GM19452 (cell line): Measurements from ENCODE around the gene PARD3.

Experiments used
- ATAC-seq: cut with Tn5 transposase; IDR thresholded peaks from one replicate; pipeline ENCODE4 v1.9.1; 2021; ENCODE audit not compliant: unreplicated experiment

The PARD3 gene

DNA sequence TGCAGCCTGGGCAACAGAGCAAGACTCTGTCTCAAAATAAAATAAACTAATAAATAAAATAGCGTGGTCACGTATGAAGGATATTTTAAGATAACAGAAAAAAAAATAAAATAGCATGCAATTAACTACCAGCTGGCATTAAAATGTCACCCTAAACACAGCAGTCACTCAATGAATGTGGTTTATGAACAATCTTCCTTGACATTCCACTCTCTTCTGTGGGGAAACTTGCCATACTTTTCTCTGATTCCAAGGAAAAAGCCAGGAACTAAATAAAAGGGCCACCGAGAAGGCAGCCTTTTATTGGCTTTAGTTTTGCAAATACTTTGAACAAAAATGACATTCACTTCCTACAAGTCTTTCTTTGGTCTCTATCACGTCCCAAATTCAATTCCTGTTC is 266.6 kb downstream of the PARD3 start:
- no peak for ATAC-seq

DNA sequence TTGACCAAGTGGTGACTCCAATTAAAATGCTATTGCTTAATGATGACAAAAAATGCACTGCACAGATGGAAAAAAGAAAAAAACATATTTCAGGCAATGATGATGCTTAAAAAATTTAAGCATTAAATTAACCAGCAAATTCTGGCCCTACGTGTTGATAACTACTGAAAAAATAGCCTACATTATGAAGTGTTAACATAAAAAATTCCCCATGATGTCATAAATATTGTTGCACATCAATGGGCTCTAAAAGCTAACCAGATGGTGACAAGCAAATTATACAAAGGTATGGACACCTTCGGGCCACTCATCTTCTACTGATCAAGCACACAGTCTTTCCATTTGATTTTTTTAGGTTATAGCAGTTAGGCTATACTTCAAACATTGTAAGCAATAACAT is 267.4 kb downstream of the PARD3 start:
- no peak for ATAC-seq

DNA sequence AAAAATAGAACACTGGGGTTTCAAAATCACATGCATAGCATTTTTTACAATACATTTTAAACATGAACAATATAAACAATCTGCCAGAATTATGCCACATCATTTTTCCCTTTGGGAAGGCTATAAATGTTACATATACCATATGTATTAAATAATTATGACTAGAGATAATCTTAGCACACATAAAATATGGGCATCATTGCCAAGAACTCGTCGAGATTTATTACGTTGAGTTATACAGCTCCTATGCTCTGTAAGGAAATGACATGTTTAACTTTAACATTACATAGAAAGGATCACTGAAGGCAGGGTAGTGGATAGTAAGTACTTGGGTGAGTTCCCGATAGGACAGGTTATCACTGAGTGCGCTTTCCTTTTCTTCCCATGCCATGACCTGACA is 267.8 kb downstream of the PARD3 start:
- no peak for ATAC-seq

DNA sequence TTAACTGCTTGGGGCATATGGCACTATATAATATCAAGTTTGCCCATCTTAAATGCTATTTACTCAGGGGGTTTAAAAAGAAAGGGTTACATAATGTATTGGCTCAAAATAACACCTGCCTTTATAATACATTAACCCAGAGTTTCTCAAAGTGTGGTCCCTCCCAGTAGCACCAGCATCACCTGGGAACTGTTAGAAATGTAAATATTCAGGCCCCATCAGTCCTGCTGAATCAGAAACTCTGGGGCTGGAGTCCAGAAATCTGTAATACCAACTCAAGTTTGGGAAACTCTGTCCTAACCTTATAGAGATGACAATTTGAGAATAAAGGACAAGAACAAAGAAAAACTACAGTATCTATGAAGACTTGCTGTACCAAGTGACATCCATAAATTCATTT is 270.7 kb downstream of the PARD3 start:
- ATAC-seq, result no peak

DNA sequence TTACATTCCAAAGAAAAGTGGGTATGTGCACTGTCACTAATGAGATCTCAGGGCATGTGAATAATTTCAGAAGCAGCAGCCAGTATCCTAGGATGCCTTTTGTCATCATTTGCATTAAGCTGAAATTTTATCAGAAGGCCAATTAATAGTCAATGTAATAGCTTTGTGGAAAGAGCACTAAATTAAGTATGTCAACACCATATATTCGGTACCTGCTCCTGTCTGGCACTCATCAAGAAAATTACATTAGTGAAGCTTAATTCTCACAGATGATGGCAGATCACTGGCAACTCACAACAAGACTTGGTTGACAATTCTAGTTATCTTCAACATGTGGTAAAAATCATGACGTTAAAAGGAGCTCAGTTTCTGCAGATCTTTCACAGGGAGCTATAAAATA is 271.4 kb downstream of the PARD3 start:
- ATAC-seq, result no peak

DNA sequence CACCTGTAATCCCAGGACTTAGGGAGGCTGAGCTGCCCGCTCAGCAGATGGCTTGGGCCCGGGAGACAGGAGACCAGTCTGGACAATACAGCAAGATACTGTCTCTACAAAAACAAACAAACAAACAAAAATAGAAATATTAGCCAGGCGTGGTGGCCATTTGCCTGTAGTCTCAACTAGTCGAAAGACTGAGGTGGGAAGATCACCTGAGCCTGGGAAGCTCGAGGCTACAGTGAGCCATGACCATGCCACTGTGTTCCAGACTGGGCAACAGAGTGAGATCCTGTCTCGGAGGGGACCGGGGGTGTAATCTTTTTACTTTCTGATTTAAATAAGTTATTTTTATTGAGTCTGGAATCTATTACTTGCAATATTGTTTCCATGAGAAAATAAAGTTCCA is 274.6 kb downstream of the PARD3 start:
- ATAC-seq, result no peak

DNA sequence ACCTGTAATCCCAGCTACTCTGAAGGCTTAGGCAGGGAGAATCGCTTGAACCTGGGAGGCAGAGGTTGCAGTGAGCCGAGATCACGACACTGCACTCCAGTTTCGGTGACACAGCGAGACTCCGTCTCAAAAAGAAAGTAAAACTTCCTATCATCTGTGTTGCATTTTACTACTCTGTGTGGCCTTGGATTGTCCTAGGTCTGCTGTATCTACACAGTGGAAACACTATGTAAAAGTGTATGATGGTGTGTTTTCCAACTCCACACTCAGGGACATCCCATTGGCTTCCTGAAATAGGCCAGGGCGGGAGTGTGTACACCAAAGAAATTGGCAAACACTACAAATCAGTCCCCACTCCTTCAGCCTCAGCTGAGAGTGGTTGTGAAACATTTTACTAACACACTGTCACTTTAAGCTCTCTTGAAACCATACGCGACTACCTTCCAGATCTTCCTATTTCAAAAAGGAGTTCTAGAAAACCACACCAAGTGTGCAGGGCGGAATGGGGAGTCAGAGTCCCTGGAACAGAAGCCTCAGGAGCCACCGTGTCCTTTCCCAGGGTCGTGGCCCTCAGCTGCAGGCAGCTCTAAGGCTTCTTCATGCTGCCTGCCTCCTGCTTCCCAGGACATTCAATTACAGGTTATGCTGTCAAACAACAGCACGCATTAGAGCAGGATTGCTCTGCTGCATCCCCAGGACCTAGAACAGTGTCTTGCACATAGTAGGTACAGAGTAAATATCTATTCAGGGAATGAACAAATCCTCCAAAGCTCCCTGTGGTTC is 275.4 kb downstream of the PARD3 start:
- no peak for ATAC-seq

DNA sequence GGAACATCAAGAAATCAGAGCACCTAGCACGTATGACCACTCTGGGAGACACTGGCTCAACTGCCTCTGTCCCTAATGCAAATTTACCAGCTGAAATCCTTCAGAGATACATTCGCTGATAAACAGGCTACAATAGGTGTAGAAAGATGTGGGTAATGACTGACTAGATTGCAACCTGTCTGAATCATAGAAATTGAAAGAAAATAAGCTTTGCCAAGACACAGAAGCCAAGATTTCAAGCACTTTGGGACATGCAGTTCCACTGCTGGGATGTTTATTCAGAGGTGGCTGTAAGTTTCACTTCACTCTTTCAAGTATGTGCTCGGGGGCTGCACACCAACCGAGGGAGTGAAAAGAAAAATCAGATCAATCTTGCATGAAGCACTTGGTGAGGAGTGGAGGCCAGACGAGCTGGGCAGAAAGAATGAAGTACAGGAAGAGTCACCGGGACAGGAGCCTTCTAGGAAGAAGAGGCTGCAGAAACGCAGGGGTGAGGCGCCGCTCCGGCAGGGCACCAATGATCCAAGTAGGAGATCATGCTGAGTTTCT is 276.7 kb downstream of the PARD3 start:
- ATAC-seq, result peak; percentile 33

DNA sequence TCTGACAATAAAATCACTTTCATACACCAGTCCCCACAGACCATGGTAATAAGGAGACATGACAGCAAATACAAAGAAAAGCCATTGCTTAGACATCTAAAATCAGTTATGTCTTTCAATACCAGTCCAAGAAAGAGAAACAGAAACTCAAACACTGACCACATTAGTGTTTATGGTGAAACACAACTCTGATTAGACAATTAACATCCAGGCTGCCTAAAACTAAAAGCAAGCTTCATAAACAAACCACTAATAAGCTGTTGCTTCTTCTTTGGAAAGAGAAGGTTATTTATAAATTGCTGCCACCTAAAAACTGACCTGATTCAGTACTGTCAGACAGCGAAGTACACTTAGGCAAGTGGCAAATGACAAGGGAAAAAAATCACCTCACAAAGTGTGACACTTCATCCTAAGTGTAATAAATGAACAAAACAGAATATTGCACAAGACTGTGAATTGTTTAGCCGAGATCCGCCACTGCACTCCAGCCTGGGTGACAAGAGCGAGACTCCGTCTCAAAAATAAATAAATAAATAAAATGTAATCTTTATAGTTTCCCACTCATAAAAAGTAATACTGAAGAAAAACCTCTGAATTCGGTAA is 277.4 kb downstream of the PARD3 start:
- ATAC-seq, result peak; percentile 81

DNA sequence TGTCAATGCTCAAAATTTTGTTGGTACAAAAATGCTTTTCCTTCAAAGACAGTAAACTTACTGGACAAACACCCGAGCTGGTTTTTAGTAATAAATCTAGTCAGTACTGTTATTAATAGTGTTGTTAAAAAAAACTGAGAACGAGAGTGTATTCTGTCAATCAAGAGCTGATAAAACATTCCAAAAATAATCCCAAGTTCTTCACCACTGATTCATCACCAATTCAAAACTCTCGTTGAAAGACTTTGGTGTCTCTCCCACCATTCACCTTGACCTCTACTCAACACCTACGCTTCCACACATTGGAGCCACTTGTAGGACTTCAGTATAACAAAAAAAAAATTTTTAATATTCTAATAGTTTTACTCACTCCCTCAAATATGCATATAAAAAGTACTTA is 279.2 kb downstream of the PARD3 start:
- no peak for ATAC-seq

DNA sequence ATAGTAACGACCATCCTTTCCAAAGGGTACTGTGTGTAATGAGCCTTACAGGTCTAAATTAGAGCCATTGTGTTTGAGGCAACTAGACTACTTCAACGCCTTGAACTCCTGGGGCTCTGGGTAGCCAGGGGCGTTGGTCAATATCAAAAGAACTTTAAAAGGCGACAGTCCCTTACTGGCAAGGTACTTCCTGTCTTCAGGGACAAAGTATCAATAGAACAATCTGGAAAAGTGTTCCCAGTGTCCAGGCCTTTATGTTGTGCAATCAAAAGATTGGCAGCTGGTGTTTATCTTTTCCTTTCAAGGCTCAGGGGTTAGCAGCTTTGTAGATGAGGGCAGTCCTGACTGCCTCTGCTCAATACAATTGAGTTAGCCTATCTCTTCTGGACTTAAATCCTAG is 284.3 kb downstream of the PARD3 start:
- ATAC-seq, result no peak

DNA sequence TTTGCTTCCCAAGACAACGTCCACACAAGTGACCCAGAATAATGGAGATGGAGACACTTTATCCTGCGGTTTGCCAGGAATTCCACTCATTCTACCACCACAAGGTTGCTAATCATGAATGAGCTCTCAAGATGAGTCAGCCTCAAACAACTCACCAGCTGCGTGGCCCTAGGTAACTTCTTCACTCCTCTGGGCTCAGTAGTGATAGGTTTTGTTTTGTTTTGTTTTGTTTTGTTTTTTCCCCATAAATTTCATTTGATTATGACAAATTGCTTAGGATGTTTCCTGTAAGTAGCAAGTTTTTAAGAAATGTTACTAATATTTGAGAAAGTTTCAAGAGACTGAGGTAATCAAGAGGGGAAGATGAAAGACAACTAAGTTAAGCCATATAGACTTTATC is 286.8 kb downstream of the PARD3 start:
- peak; percentile 60 for ATAC-seq

DNA sequence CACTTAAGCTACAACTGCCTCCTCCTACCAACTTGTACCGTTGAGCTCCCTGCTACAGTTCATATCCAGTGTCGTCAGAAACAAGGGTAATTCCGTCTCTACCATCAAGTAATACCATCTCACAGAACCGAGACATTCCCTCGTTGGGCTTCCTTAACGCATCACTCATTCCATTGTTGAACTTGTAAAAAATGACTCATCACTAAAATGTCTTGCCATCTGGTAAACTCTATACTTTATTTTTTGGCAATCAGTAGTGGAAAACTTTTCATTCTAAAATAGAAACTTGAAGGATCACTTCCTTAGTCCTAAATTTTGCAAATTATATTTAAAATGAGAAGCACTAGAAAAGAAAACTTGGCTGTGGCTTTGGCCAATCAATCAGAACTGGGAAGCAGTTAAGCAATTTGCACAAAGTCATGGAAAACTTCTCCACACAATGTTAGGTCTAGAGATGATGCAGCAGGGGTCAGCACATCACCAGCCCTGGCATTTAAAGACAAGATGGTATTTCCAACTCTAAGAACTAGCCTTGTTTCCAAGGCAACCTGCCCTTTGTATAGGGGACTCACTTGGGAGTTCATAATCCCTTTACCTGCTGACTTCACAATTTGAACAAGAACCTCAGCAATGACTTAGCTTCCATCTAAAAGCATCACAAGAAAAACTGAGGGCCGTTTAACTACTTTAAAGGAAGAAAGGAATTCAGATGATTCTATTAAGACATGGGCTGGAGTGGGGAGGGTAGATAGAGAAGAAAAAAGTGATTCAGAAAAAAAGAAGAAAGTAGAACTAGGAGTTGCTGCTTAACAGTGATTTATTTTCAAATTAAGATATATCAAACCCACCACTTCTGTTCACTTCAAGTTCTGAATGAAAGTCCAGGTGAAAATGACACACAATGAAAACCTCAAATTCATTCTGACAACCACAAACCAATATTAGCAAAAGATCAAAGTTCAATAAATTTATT is 288.1 kb downstream of the PARD3 start:
- ATAC-seq, result no peak

DNA sequence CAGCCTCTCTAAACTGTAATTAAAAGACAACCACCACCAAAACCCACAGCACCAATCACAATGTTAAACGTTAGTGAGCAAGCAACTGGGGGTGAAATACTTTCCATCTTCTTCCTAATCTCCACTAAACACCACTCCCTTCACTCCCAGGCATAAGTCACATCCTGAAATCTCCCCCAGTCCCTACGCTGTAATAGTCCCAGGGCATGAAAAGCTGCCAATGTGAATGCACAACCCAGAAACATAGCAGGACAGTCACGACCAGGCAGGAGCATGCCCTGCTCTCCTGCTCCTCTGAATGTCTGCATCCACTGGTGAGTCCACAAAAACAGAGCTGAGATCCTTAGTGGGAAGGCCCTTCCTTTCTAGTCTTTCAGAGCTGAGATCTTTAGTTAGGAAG is 288.9 kb downstream of the PARD3 start:
- no peak for ATAC-seq

DNA sequence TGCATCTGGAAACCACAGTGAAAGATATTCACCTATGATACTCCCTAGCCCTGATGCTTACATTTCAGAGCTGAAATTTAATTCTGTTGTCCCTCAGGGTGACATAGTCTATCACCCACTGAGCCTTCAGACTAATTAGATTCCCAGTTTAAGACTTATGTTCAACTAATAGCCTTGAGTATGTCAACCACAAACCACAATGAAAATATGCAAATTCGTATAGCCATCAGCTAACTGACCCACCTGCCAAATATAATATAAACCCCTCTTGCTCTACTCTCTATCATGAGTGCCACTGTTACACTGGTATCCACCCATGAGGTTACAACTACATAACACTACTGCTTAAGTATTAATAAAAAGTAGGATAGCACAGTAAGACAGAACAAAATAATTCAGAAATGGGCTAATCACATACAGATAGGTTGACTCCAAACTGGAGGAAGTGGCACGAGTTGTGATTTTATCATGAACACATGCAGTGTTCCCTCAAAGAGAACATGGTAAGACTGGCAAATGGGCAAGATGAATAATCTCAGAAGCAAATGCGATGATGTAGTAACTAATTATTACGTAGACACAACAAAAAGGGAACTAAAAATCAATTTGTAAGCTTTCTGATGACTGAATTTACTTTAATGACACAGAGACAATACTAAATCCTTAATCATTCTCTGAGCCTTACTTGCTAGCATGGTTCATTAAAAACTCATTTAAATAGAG is 290.6 kb downstream of the PARD3 start:
- ATAC-seq, result peak; percentile 55

DNA sequence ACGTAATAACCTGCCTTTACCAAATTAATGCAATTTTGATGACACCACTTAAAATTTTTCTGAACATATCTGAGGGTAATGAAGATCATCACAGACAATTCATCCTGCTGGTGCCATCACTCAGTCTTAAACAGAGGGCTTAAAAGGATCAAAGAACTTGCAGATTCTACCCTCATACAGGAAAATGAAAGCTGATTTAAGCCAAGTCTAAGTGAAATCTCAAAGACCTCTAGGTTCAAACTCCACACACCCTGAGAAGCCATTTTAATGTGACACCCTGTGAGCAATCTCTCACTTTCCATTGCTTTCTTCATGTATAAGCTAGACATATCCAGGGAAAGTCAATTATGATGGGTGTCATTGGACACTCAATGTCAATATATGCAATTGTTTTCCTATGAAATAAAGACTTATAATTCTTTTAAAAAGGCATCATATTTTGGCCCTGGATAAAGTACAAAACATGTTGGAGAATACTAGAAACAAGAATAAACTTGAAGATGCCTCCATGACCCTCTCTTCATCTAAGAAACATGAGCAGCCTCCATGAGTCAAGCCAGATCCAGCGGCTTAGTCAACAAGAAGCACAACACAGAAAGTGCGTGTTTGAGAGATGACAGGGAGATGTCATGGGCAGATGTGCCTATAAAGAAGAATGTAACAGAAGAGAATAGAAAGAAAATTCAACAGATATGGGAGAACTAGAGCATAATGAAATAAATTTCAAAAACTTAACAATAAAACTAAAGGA is 291.9 kb downstream of the PARD3 start:
- no peak for ATAC-seq

DNA sequence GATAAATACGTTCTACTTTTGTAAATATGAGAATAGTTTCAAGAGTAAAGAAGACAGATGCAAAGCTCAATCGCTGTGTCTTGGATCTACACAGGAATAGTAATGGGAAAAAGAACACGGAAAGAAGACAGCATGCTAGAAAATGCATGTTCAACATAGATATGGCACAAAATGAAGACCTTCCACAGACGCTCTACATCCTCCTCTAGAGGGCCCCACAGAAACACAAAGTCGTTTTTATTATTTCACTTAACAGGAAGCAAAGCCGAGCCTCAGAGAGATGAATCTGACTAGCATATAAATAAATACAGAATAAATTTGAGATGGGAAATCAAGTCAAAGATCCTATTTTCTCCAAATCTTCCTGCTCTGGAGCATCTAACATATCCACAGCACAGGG is 292.6 kb downstream of the PARD3 start:
- ATAC-seq, result peak; percentile 43

DNA sequence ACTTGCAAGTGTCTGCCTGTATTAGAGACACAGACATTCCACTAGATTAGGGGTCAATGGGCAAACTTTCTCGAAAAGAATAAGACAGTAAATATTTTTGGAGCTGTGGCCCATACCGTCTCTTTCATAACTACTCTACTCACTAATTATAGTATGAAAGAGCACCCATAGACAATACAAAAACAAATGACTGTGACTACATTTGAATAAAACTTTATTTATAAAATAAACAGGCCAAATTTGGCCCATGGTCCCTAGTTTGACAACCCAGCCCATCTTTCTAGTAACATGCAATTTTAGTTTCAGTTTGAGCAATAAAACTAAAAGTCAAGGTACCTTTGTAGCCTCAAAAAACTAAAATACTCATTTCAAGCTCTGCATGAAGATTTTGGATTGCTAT is 294.6 kb downstream of the PARD3 start:
- ATAC-seq, result no peak

DNA sequence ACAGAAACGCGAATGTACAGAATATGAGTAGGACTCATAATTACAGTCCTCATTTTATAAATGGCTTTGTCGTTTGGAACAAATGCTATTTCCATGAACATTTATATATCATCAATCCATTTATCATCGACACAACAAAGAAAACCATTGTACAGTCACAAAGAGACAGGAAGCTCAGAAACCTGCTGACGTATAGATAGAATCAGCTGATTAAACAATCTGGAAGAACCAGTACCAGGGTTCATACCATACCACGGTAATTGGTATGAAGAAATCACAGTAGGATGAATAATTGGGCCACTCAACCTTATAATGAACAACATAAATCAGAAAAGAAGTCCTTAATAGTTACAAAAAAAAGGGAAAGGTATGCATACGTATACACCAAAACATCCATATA is 295.0 kb downstream of the PARD3 start:
- no peak for ATAC-seq

DNA sequence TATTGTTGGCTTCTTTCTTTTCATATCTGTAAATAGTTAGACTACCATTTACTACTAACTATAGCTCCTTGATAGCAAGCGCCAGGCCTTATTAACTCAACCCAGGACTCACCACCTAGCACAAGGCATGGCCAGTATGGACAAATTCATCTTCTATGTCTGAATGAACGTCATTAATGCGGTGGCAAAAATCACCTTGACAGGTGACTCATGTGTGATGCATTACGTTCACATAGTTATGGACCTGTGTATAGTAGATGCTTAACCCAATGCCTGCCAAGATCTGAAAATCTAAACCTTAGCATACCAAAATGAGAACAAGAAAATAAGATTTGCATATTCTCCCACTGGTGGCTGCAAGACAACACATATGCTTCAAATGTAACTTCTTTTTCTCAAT is 300.8 kb downstream of the PARD3 start:
- no peak for ATAC-seq
